Stimulated activated CD8-positive, alpha-beta memory T cell treated with anti-CD3 and anti-CD28 coated beads, Interleukin-4, amount 100 ng/mL, for 1 hour (primary cell): ENCODE data around the gene SSNA1.

ENCODE experiments used
- DNase-seq, 2 donors: peaks; one replicate each; pipeline ENCODE4 v3.0.0-alpha.2; 2020; ENCODE audit warnings: low read depth in 2 of 2, low spot score in 1 of 2

Gene SSNA1

GRCh38 chr9:137167747-137168572 lies 20.5 kb upstream of the SSNA1 start:
- no peak for DNase-seq

- no peak for DNase-seq
Observed at GRCh38 chr9:137168573-137168903, 19.9 kb upstream of the SSNA1 start.

GRCh38 chr9:137168904-137169856 lies 19.3 kb upstream of the SSNA1 start:
- DNase-seq = no peak

GRCh38 chr9:137169896-137170358 lies 18.5 kb upstream of the SSNA1 start, which contains the start of gene LRRC26:
TSS of gene LRRC26 (minus strand) at chr9:137170051. CDS start at chr9:137169943, 108 bp downstream.
- no peak for DNase-seq

- no peak for DNase-seq
Observed at GRCh38 chr9:137170486-137171148, 17.9 kb upstream of the SSNA1 start.

- no peak for DNase-seq
Observed at GRCh38 chr9:137171149-137171900, 17.2 kb upstream of the SSNA1 start.

- DNase-seq = no peak
Observed at GRCh38 chr9:137172901-137173795, 15.3 kb upstream of the SSNA1 start.

- no peak for DNase-seq
Observed at GRCh38 chr9:137173796-137174664, 14.4 kb upstream of the SSNA1 start.

GRCh38 chr9:137174722-137175293 lies 13.7 kb upstream of the SSNA1 start:
- DNase-seq = no peak

- no peak for DNase-seq
Observed at GRCh38 chr9:137175345-137175961, 13.0 kb upstream of the SSNA1 start.

- no peak for DNase-seq
Observed at GRCh38 chr9:137176302-137177182, 11.9 kb upstream of the SSNA1 start.

- DNase-seq = no peak
Observed at GRCh38 chr9:137178201-137178938, 10.1 kb upstream of the SSNA1 start.

GRCh38 chr9:137178939-137179630 lies 9.4 kb upstream of the SSNA1 start:
- no peak for DNase-seq

GRCh38 chr9:137179761-137180160 lies 8.7 kb upstream of the SSNA1 start:
- no peak for DNase-seq

- no peak for DNase-seq
Observed at GRCh38 chr9:137180491-137180890, 8.0 kb upstream of the SSNA1 start.

GRCh38 chr9:137181680-137182079 lies 6.8 kb upstream of the SSNA1 start:
- DNase-seq = no peak
